ENCODE measurements around the gene CEP41.

DNA sequence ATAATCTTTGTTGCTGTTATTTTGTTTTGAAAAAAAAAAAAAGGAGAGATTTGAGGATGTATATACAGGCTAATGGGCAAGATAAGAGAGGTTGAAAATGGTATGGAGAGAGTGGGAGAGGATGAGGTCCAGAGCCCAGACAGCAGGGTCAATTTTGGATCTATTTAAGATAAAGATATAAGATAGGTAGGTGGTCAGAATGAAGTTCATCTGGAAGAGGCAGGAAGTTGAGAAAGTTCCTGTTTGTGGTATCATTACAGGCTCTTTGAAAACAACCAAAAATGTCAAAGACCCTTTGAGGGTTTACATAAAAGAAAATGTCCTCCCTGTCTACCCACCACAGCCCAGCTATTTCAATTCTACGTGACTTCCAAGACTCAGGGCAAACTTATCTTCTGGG lies 7.5 kb downstream of the CEP41 start:
- no peak for TF ChIP-seq EZH2 (IDR thresholded peaks at IDR 0.05; ENCODE audit: borderline replicate concordance)
- TF ChIP-seq, protein P1, sequence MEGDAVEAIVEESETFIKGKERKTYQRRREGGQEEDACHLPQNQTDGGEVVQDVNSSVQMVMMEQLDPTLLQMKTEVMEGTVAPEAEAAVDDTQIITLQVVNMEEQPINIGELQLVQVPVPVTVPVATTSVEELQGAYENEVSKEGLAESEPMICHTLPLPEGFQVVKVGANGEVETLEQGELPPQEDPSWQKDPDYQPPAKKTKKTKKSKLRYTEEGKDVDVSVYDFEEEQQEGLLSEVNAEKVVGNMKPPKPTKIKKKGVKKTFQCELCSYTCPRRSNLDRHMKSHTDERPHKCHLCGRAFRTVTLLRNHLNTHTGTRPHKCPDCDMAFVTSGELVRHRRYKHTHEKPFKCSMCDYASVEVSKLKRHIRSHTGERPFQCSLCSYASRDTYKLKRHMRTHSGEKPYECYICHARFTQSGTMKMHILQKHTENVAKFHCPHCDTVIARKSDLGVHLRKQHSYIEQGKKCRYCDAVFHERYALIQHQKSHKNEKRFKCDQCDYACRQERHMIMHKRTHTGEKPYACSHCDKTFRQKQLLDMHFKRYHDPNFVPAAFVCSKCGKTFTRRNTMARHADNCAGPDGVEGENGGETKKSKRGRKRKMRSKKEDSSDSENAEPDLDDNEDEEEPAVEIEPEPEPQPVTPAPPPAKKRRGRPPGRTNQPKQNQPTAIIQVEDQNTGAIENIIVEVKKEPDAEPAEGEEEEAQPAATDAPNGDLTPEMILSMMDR (IDR thresholded peaks at IDR 0.05; ENCODE audit: poor library complexity): no peak

Measured in hepatocyte (in vitro differentiated cells).